SK-N-SH (cell line): Measurements from ENCODE around the gene FXYD2.

Experiments
- EZH2phosphoT487 ChIP-seq: fragments of 200-600 bp; sonication (generic); IDR thresholded peaks from 2 replicates; pipeline ENCODE4 v1.6.1; 2017; ENCODE audit warnings: low read depth, mixed run types, mild to moderate bottlenecking, antibody characterized with exemption, moderate library complexity, borderline replicate concordance
- FOXJ3 ChIP-seq: sonication (generic); formaldehyde crosslinking; IDR thresholded peaks from 2 replicates; pipeline ENCODE4 v1.5.1; 2020; ENCODE audit warnings: mild to moderate bottlenecking, missing genetic modification reagents
- MXI1 ChIP-seq: IDR thresholded peaks from 2 replicates; pipeline ENCODE4 v1.6.1; 2012; ENCODE audit warnings: mild to moderate bottlenecking, low read depth, low read length, improper control_type of control experiment
- NRF1 ChIP-seq: IDR thresholded peaks from 2 replicates; pipeline ENCODE4 v1.6.1; 2012; ENCODE audit warnings: low read depth, mild to moderate bottlenecking, low read length
- POLR2AphosphoS5 ChIP-seq: IDR thresholded peaks from 2 replicates; pipeline ENCODE4 v1.6.1; 2012; ENCODE audit warnings: low read depth, low read length
- RAD21 ChIP-seq: IDR thresholded peaks from 2 replicates; pipeline ENCODE4 v1.6.1; 2012; ENCODE audit warnings: mild to moderate bottlenecking, low read length
- TF ChIP-seq, protein P1 (sequence below): fragments of 200-600 bp; sonication (generic); IDR thresholded peaks from 2 replicates; pipeline ENCODE4 v1.6.1; 2017; ENCODE audit warnings: antibody characterized with exemption, mild to moderate bottlenecking, moderate library complexity

DNA sequence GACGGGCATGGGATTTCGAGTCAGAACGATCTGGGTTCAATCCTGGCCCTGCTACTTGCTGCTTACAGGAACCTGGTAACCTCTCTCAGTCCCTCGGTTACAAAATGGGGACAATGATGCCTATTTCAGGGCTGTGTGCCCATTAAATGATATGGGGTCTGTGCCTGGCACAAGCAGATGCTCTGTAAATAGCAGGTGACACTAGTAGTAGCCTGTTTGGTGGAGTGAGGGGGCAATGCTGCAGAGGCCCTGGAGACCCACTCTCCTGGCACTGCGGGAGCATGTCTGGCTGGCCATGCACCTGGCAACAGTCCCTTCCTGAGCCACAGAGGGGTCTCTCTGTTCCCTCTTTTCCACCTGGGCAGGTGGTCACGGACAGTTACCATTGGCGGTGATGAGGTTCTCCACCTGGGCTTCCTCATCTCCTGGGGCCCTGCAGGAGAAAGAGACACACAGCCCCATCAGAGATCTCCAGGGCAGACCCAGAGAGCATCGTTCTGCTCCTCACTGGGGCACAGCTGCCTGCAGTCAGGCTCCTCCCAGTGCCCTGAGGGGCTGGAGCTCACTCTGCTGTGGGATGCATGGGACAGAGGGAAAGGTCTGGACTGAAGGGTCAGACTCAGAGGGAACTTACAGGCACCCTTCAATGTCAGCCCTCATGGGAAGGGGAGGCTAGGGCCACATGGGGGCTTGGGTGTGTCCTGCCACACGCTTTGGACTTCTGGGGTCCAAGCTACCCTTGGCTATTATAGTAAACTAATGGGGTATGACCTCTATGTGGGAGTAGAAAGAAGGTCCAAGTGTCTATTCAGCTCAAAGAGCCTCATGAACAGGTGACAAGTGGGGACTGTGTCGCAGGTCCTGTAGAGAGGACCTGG lies 15.6 kb upstream of the FXYD2 start:
- TF ChIP-seq, protein P1, sequence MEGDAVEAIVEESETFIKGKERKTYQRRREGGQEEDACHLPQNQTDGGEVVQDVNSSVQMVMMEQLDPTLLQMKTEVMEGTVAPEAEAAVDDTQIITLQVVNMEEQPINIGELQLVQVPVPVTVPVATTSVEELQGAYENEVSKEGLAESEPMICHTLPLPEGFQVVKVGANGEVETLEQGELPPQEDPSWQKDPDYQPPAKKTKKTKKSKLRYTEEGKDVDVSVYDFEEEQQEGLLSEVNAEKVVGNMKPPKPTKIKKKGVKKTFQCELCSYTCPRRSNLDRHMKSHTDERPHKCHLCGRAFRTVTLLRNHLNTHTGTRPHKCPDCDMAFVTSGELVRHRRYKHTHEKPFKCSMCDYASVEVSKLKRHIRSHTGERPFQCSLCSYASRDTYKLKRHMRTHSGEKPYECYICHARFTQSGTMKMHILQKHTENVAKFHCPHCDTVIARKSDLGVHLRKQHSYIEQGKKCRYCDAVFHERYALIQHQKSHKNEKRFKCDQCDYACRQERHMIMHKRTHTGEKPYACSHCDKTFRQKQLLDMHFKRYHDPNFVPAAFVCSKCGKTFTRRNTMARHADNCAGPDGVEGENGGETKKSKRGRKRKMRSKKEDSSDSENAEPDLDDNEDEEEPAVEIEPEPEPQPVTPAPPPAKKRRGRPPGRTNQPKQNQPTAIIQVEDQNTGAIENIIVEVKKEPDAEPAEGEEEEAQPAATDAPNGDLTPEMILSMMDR, result no peak
- TF ChIP-seq EZH2phosphoT487 (no peak), POLR2AphosphoS5 (no peak), RAD21 (no peak), NRF1 (no peak), FOXJ3 (CRISPR knock-in tag) (no peak), MXI1 (no peak)
